ENCODE data around the gene PTPRM. TPM values are rescaled to one million over a fixed set of nuclear protein-coding genes. Genes with fewer than 3 reads are reported as not detected.

The PTPRM gene
- total and polyA plus RNA-seq, 4 donors, result 9.2 to 23.0 (median 12.7) TPM

DNA sequence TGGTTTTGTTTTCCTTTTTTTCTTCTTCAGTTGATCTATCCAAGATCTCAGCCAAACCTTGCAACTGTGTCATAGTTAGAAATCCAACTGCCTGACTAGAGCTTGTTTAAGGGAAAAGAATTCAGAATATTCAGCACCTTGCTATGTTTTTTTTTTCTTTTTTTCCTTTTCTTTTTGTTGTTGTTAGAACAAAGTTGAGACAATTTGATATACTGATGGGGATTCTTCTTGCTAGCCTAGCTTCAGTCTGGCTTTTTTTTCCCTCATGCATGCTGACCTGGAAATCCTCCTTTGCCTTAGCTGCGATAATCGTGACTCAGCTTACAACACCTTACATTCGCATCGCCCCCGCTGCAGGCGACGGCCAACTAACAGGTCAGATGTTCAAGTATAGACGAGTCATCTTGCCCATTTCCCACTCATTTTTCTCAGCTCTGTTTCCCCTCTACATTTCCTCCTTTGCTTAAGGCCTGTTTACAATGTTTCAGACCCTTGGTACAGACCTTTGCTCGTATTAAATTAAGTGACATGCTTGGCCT, 554.9 kb downstream of the PTPRM start:
- 95% methylated on average over 9 of the region's 9 CpGs for WGBS
- no peak overlapping the region for H3K9ac ChIP-seq (ENCODE audit: low read depth in 1 of 2, low read length in 2 of 2)

More for the DNA sequence above, 554.9 kb downstream of the PTPRM start:
- Histone ChIP-seq H3K4me1 (ENCODE audit: control insufficient read depth in 4 of 4, insufficient read depth in 4 of 4, low read length in 3 of 4) (peaks cover 0 to 5% (median under 1%) of the 10 kb centered on the region in 4 donors), H3K36me3 (ENCODE audit: control insufficient read depth in 4 of 4, insufficient read depth in 3 of 4, low read depth in 1 of 4, low read length in 3 of 4) (no peaks in the 10 kb centered on the region), H3K4me3 (ENCODE audit: low read depth in 1 of 3, low read length in 3 of 3) (no peak overlapping the region), H3K9me3 (ENCODE audit: control insufficient read depth in 4 of 4, low read length in 3 of 4) (no peaks in the 10 kb centered on the region), H3K27ac (ENCODE audit: low read depth in 1 of 2, low read length in 2 of 2) (no peak overlapping the region), H3K27me3 (ENCODE audit: control insufficient read depth in 4 of 4, insufficient read depth in 4 of 4, low read length in 3 of 4) (no peaks in the 10 kb centered on the region)
- no peak for DNase-seq (ENCODE audit: low spot score)
- TF ChIP-seq HNF4G (IDR thresholded peaks at IDR 0.05) (no peak), SP1 (IDR thresholded peaks at IDR 0.05) (no peak), EGR1 (IDR thresholded peaks at IDR 0.05; ENCODE audit: low read depth in 2 of 2) (no peak), FOXA2 (IDR thresholded peaks at IDR 0.05) (no peak), NR2F2 (IDR thresholded peaks at IDR 0.05) (no peak), TAF1 (conservative IDR thresholded peaks at IDR 0.05) (no peak), GABPA (IDR thresholded peaks at IDR 0.05 in 1 of 2, conservative IDR thresholded peaks at IDR 0.05 in 1 of 2) (no peak), RAD21 (IDR thresholded peaks at IDR 0.05) (no peak), HNF4A (conservative IDR thresholded peaks at IDR 0.05) (no peak), JUND (IDR thresholded peaks at IDR 0.05) (no peak), YY1 (IDR thresholded peaks at IDR 0.05) (no peak), RXRA (IDR thresholded peaks at IDR 0.05) (no peak), FOXA1 (IDR thresholded peaks at IDR 0.05) (no peak)
- TF ChIP-seq, protein P1, sequence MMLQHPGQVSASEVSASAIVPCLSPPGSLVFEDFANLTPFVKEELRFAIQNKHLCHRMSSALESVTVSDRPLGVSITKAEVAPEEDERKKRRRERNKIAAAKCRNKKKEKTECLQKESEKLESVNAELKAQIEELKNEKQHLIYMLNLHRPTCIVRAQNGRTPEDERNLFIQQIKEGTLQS (IDR thresholded peaks at IDR 0.05), result no peak
- TF ChIP-seq, protein P2, sequence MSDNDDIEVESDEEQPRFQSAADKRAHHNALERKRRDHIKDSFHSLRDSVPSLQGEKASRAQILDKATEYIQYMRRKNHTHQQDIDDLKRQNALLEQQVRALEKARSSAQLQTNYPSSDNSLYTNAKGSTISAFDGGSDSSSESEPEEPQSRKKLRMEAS (IDR thresholded peaks at IDR 0.05), result no peak
- TF ChIP-seq, protein P3, sequence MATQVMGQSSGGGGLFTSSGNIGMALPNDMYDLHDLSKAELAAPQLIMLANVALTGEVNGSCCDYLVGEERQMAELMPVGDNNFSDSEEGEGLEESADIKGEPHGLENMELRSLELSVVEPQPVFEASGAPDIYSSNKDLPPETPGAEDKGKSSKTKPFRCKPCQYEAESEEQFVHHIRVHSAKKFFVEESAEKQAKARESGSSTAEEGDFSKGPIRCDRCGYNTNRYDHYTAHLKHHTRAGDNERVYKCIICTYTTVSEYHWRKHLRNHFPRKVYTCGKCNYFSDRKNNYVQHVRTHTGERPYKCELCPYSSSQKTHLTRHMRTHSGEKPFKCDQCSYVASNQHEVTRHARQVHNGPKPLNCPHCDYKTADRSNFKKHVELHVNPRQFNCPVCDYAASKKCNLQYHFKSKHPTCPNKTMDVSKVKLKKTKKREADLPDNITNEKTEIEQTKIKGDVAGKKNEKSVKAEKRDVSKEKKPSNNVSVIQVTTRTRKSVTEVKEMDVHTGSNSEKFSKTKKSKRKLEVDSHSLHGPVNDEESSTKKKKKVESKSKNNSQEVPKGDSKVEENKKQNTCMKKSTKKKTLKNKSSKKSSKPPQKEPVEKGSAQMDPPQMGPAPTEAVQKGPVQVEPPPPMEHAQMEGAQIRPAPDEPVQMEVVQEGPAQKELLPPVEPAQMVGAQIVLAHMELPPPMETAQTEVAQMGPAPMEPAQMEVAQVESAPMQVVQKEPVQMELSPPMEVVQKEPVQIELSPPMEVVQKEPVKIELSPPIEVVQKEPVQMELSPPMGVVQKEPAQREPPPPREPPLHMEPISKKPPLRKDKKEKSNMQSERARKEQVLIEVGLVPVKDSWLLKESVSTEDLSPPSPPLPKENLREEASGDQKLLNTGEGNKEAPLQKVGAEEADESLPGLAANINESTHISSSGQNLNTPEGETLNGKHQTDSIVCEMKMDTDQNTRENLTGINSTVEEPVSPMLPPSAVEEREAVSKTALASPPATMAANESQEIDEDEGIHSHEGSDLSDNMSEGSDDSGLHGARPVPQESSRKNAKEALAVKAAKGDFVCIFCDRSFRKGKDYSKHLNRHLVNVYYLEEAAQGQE (IDR thresholded peaks at IDR 0.05), result no peak
- TF ChIP-seq, protein P4, sequence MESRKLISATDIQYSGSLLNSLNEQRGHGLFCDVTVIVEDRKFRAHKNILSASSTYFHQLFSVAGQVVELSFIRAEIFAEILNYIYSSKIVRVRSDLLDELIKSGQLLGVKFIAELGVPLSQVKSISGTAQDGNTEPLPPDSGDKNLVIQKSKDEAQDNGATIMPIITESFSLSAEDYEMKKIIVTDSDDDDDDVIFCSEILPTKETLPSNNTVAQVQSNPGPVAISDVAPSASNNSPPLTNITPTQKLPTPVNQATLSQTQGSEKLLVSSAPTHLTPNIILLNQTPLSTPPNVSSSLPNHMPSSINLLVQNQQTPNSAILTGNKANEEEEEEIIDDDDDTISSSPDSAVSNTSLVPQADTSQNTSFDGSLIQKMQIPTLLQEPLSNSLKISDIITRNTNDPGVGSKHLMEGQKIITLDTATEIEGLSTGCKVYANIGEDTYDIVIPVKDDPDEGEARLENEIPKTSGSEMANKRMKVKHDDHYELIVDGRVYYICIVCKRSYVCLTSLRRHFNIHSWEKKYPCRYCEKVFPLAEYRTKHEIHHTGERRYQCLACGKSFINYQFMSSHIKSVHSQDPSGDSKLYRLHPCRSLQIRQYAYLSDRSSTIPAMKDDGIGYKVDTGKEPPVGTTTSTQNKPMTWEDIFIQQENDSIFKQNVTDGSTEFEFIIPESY (IDR thresholded peaks at IDR 0.05), result no peak
- TF ChIP-seq, protein P5, sequence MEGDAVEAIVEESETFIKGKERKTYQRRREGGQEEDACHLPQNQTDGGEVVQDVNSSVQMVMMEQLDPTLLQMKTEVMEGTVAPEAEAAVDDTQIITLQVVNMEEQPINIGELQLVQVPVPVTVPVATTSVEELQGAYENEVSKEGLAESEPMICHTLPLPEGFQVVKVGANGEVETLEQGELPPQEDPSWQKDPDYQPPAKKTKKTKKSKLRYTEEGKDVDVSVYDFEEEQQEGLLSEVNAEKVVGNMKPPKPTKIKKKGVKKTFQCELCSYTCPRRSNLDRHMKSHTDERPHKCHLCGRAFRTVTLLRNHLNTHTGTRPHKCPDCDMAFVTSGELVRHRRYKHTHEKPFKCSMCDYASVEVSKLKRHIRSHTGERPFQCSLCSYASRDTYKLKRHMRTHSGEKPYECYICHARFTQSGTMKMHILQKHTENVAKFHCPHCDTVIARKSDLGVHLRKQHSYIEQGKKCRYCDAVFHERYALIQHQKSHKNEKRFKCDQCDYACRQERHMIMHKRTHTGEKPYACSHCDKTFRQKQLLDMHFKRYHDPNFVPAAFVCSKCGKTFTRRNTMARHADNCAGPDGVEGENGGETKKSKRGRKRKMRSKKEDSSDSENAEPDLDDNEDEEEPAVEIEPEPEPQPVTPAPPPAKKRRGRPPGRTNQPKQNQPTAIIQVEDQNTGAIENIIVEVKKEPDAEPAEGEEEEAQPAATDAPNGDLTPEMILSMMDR (IDR thresholded peaks at IDR 0.05; ENCODE audit: low read depth, low read length, missing input control), result no peak
